ENCODE results near the gene EPHA5.

- no peak for TF ChIP-seq CTCF (IDR thresholded peaks at IDR 0.05)
- TF ChIP-seq POLR2A (IDR thresholded peaks at IDR 0.05), result no peak
Measured at GRCh38 chr4:65343342-65343741, 326.9 kb downstream of the EPHA5 start.
